NCI-H1092 treated with DMSO at 0.1 percent for 48 hours (cell line): ENCODE measurements around the gene UFD1.

Experiments used
- DNase-seq: peaks from one replicate; lab custom pipeline; 2025; lab: John Stamatoyannopoulos, UW

The UFD1 gene, protein sequence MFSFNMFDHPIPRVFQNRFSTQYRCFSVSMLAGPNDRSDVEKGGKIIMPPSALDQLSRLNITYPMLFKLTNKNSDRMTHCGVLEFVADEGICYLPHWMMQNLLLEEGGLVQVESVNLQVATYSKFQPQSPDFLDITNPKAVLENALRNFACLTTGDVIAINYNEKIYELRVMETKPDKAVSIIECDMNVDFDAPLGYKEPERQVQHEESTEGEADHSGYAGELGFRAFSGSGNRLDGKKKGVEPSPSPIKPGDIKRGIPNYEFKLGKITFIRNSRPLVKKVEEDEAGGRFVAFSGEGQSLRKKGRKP

GRCh38 chr22:19478901-19479354 is at the start of gene UFD1:
UFD1 (minus strand) TSS chr22:19479193; CDS start chr22:19479085, 108 bp downstream.
- peak; percentile 95 for DNase-seq

GRCh38 chr22:19527861-19528417 is 48.9 kb upstream of the UFD1 start:
- no peak for DNase-seq

DNA sequence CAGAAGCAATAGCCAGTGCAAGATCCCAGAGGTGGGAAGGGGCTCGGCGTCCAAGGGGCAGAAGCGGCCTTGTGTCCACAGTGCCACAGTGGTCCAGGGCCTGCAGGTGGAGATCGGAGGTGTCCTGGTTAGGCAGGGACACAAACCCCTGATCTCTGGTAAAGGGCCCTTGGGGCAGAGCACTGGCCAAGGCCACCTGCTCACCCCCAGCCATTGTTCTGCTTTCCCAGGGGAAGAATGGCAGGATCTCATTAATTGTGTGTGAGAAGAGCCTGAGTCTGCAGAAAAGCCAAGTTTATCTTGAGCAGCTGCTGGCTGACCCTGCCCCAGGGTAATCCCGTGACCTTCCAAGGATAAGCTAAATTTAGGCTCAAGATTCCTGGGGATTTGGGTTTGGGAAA is 48.3 kb upstream of the UFD1 start:
- no peak for DNase-seq

DNA sequence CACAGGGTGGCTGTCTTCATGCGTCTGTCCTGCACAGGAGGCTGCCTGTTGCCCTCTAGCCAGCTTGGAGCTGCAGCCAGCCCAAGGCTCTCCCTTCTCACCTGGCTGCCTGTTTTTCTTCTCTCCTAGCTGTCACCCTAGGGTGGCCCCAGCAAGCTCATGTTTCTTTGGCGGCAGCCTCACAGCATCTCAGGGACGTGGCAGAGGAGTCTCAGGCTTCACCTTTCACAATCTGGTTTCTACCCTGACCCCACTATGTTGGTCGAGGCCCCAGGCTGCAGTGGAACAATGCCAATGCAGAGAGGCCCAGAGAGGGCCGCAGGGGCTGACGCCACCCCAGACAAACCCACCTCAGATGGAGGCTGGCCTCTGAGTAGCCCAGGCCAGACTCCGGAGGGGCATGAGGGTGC is 47.7 kb upstream of the UFD1 start:
- no peak for DNase-seq

- DNase-seq = no peak
These were observed 47.2 kb upstream of the UFD1 start for GRCh38 chr22:19526076-19526701.

GRCh38 chr22:19525666-19526065 is 46.7 kb upstream of the UFD1 start:
- DNase-seq = no peak

- DNase-seq = no peak
These were observed 46.2 kb upstream of the UFD1 start for GRCh38 chr22:19525116-19525660.

DNA sequence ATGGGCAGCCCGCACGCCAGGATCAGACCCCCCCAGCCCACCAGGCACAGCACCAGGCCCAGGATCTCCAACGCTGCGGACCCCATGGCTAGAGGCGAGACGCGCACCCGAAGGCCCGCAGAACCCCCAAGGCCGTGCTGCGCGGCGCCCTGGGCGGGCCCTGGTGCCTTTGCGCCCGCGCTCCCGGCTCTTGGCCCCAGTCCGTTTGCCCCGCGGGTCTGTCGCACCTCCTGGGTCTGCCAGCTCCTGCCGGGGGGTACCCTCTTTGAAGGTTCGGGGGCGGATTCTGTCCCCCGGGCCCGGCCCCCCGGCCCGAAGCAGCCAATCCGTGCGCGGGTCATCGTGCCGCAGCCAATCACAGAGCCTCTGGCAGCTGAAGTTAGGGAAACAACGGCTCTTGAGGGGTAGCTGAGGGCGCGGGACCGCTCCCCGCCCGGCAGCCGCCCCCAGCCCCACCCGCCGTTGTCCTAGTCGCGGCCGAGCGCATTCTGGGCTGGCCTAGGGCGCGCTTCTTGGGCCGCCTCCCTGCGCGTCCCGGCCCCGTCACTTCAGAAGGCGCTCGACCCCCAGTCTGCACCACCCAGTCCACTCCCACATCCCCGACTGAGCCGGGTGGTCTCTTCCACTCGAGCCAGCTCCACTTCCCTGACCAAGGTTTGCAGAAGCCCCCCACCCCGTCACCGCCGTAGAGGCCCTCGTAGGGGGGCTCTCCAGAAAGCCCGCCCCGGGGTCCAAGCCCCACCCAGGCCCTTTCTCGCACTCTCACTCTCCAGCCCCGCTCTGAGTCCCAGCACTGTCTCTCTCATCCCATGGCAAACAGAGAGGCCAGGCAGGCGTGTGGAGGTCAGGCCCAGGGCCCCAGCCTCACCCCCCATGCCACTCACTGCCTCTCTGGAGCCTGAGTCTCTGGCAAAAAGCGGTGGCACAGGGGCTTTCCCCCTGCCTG is 45.5 kb upstream of the UFD1 start, which contains the start of gene CLDN5:
Gene CLDN5 (minus strand): TSS at position 241 of the 946 bp plus-strand sequence. CDS start 155 bp downstream, at position 86.
- peak; percentile 19 for DNase-seq

DNA sequence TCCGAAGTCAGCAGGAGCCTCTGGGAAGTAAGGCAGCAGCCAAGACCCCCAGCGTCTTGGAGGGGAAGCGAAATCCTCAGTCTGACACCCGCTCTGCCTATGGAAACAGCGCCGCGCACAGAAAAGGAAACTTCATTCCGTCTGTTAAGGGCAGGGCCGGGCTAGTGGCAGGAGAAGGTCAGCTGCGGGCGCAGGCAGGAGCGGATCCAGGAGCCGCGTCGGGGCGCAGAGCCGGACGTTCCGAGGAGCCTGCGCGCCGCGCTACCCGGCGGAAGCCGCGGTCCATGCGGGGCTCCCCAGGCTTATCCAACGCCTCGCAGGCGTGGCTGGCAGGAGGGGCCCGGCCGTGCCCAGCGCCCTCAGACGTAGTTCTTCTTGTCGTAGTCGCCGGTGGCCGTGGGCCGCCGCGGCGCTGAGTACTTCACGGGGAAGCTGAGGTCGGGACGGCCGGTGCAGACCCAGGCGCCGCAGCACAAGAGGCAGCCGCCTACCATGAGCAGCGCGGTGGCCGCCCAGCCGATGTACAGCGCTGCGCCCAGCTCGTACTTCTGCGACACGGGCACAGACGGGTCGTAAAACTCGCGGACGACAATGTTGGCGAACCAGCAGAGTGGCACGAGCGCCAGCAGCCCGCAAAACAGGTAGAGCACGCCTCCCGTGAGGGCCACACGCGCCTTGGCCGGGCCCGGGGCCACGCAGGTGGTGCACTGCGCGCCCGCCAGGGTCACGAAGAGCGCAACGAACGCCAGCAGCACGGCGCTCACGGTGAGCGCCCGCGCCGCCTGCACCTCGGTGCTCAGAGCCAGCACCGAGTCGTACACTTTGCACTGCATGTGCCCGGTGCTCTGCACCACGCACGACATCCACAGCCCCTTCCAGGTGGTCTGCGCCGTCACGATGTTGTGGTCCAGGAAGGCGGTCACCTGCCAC is 44.5 kb upstream of the UFD1 start:
- peak; percentile 24 for DNase-seq

DNA sequence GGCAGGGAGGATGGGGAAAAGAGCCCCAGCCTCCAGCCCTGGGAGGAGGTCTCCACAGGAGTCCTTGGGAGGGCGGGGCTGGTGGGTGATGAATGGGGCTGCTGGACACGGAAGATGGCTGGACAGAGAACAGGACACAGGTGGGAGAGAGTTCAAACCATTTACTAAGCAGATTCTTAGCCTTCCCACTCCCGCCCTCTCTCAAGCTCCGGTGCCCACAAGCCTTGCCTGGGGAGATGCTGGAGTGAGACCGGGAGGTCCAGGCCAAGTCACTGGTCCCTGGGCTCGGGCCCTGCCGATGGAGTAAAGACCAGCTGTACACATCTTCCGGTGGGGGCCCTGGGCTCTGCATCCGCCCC is 43.9 kb upstream of the UFD1 start:
- DNase-seq = peak; percentile 24

- peak; percentile 97 for DNase-seq
These were observed 43.3 kb upstream of the UFD1 start for GRCh38 chr22:19522190-19522880.

DNA sequence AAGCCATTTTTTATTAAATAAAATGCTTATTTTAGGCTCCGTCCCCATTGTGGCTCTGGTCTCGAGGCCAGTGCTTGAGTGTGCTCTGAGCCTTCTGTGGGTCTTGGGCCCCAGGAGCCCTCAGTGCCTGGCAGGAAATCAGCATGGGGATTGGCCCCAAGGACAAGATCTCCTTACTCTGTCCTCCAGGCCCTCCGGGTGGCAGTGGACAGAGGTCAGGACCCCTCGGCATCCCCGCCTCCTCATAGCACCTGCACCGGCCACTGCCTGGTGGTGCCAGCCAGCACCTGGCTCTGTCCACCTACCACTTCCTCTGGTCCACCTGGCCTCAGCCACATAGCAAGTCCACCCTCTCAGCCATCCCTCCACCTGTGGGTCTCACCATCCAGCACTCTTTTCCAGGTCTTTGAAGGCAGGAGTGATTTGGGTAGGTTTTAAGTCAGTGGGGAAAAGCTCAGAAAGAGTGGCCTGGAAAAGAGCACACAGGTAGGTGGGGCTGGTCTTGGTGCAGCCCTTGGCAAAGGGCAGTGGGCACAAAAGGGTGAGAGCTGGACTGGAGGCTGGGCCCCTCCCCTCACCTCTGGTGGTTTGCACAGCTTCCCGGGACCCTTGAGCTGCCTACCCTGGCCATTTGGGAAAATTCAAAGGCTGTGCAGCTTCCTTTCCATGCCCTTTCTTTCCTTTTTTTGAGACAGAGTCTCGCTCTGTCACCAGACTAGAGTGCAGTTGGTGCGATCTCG is 41.7 kb upstream of the UFD1 start:
- no peak for DNase-seq

GRCh38 chr22:19520007-19520406 is 41.0 kb upstream of the UFD1 start:
- DNase-seq = no peak

GRCh38 chr22:19519041-19519926 is 40.3 kb upstream of the UFD1 start:
- no peak for DNase-seq

- no peak for DNase-seq
These were observed 39.6 kb upstream of the UFD1 start for GRCh38 chr22:19518635-19519034.

- no peak for DNase-seq
These were observed 39.1 kb upstream of the UFD1 start for GRCh38 chr22:19517919-19518611.

DNA sequence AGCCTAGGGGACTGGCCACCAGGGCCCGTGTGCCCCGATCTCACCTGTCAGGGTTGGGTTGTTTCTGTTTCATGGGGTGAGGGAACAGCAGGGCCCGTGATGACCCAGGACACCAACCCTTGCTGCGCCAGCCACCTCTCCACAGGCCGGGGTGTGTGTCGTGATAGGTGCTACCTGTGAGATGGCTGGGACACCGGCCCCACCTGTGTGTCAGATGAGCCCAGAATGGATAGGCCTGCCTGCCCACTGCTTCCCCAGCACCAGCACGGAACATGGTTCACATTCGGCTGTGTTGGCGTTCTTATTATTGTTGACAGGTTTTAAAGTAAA is 38.1 kb upstream of the UFD1 start:
- no peak for DNase-seq
